ENCODE measurements around the gene GDF2. TPM values are rescaled to one million over a fixed set of nuclear protein-coding genes. Genes with fewer than 3 reads are reported as not detected.

Gene GDF2
- total and polyA plus RNA-seq, 2 of the 4 experiments (the other 2 are of a cell fraction) = under 0.01 TPM; not detected in 1

Other genes with a start within 250 kb of the GDF2 start
- not detected in 2 replicates for gene GDF10, start 22.3 kb upstream of the GDF2 start, total RNA-seq (2012; rRNA removed)
- 0.26 and 0.34 TPM in 2 replicates for gene GDF10, start 22.3 kb upstream of the GDF2 start, polyA plus RNA-seq (2012; rRNA removed)
- not detected in 2 replicates for gene RBP3, start 25.9 kb downstream of the GDF2 start, total RNA-seq (2012; rRNA removed)
- gene RBP3, start 25.9 kb downstream of the GDF2 start, polyA plus RNA-seq (2012; rRNA removed) = not detected in 2 replicates
- under 0.01 TPM in 2 replicates for gene ZNF488, start 61.8 kb downstream of the GDF2 start, total RNA-seq (2012; rRNA removed)
- gene ZNF488, start 61.8 kb downstream of the GDF2 start, polyA plus RNA-seq (2012; rRNA removed) = 0.14 TPM in 2 replicates
- gene ANXA8, start 161.7 kb downstream of the GDF2 start, total RNA-seq (2012; rRNA removed) = 0.83 and 0.90 TPM in 2 replicates
- gene ANXA8, start 161.7 kb downstream of the GDF2 start, polyA plus RNA-seq (2012; rRNA removed) = 1.1 and 1.3 TPM in 2 replicates
- gene FAM25G, start 169.2 kb downstream of the GDF2 start, total RNA-seq (2012; rRNA removed) = not detected in 2 replicates
- gene FAM25G, start 169.2 kb downstream of the GDF2 start, polyA plus RNA-seq (2012; rRNA removed) = not detected in 2 replicates
- gene AGAP9, start 201.2 kb downstream of the GDF2 start, total RNA-seq (2012; rRNA removed) = 2.5 and 3.2 TPM in 2 replicates
- 10.0 and 11.2 TPM in 2 replicates for gene AGAP9, start 201.2 kb downstream of the GDF2 start, polyA plus RNA-seq (2012; rRNA removed)